ENCODE results near the gene CD164.

CD164 gene

DNA sequence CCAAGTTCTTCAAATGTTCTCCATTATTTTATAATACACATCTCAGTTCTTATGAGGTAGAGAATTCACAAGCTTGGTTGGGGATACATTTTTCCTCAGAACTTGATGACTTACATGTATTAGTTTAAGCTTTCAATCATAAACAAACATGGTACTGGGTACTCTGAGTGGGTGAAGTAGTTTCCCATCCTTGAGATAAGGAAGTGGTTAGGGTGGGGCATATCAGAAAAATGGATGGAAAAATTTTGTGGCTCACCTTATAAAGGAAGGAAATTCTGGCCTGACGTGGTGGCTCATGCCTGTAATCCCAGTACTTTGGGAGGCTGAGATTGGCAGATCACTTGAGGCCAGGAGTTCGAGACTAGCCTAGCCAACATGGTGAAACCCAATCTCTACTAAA lies 52.0 kb downstream of the CD164 start:
- no peak for DNase-seq (ENCODE audit: low spot score)
- TF ChIP-seq CTCF (IDR thresholded peaks at IDR 0.05; ENCODE audit: extremely low read depth, missing control alignments): no peak

GRCh38 chr6:109328629-109329028 lies 53.6 kb downstream of the CD164 start:
- no peak for TF ChIP-seq CTCF (IDR thresholded peaks at IDR 0.05; ENCODE audit: extremely low read depth, missing control alignments)
- no peak for DNase-seq (ENCODE audit: low spot score)

GRCh38 chr6:109327959-109328358 lies 54.3 kb downstream of the CD164 start:
- no peak for DNase-seq (ENCODE audit: low spot score)
- no peak for TF ChIP-seq CTCF (IDR thresholded peaks at IDR 0.05; ENCODE audit: extremely low read depth, missing control alignments)

GRCh38 chr6:109327491-109327890 lies 54.8 kb downstream of the CD164 start:
- DNase-seq (ENCODE audit: low spot score): no peak
- TF ChIP-seq CTCF (IDR thresholded peaks at IDR 0.05; ENCODE audit: extremely low read depth, missing control alignments): no peak

- no peak for TF ChIP-seq CTCF (IDR thresholded peaks at IDR 0.05; ENCODE audit: extremely low read depth, missing control alignments)
- DNase-seq (ENCODE audit: low spot score): no peak
Measured at GRCh38 chr6:109326351-109326750, 55.9 kb downstream of the CD164 start.

- DNase-seq (ENCODE audit: low spot score): no peak
- TF ChIP-seq CTCF (IDR thresholded peaks at IDR 0.05; ENCODE audit: extremely low read depth, missing control alignments): no peak
Measured at GRCh38 chr6:109325400-109325801, 56.9 kb downstream of the CD164 start.

DNA sequence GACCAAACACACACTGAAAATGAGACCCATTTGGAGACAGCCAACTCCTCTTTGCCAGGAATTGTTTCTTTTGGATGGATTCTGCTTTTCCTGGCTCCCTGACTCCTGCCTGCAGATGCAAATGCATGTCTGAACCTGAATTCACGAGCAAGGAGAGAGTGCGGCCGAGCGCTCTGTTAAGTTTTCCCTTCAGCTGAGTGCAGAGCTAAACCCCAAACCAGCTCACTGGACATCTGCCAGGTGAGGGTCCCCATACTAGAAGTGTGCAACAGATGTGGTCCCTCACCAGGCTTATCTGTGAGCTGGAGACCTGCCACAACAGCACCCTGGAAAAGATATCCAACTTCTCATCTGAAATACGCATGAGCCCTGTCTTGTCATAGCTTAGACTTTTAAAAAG lies 59.0 kb downstream of the CD164 start:
- DNase-seq (ENCODE audit: low spot score): no peak
- no peak for TF ChIP-seq CTCF (IDR thresholded peaks at IDR 0.05; ENCODE audit: extremely low read depth, missing control alignments)

Measured in GM20000 (cell line).